ENCODE results near the gene NOS2. TPM values are rescaled to one million over a fixed set of nuclear protein-coding genes. Genes with fewer than 3 reads are reported as not detected.

Gene NOS2
- total RNA-seq, 1 donor from 2014 or later, result 0.12 TPM

GRCh38 chr17:27793906-27794569 lies 6.3 kb downstream of the NOS2 start:
- intact Hi-C loops (cut with micrococcal nuclease), result no loop called here
- ATAC-seq, result peak; percentile 15
- no peak for DNase-seq

GRCh38 chr17:27793168-27793905 lies 7.0 kb downstream of the NOS2 start:
- intact Hi-C loops (cut with micrococcal nuclease), result no loop called here
- DNase-seq (peak; percentile 64), ATAC-seq (peak; percentile 92)

GRCh38 chr17:27792095-27792494 lies 8.2 kb downstream of the NOS2 start:
- intact Hi-C loops (cut with micrococcal nuclease), result no loop called here

GRCh38 chr17:27788919-27789318 lies 11.4 kb downstream of the NOS2 start:
- ATAC-seq, result peak; percentile 58
- intact Hi-C loops (cut with micrococcal nuclease), result no loop called here
- DNase-seq, result peak; percentile 38

More at GRCh38 chr17:27792095-27792494, 8.2 kb downstream of the NOS2 start:
- DNase-seq (no peak), ATAC-seq (no peak)

GRCh38 chr17:27783440-27784350 lies 16.6 kb downstream of the NOS2 start:
- DNase-seq, result no peak
- no peak for ATAC-seq
- intact Hi-C loops (cut with micrococcal nuclease), result no loop called here

GRCh38 chr17:27782791-27783206 lies 17.5 kb downstream of the NOS2 start:
- DNase-seq (peak; percentile 64), ATAC-seq (peak; percentile 55)
- intact Hi-C loops (cut with micrococcal nuclease), result no loop called here

- intact Hi-C loops (cut with micrococcal nuclease), result no loop called here
- ATAC-seq, result no peak
- DNase-seq, result no peak
Observed at GRCh38 chr17:27780828-27781404, 19.4 kb downstream of the NOS2 start.

GRCh38 chr17:27780092-27780827 lies 20.1 kb downstream of the NOS2 start:
- intact Hi-C loops (cut with micrococcal nuclease), result no loop called here
- no peak for ATAC-seq
- no peak for DNase-seq

- intact Hi-C loops (cut with micrococcal nuclease), result no loop called here
- DNase-seq (no peak), ATAC-seq (no peak)
Observed at GRCh38 chr17:27778183-27778582, 22.1 kb downstream of the NOS2 start.

GRCh38 chr17:27776882-27777624 lies 23.3 kb downstream of the NOS2 start:
- intact Hi-C loops (cut with micrococcal nuclease), result no loop called here
- DNase-seq (no peak), ATAC-seq (no peak)

GRCh38 chr17:27771586-27771985 lies 28.7 kb downstream of the NOS2 start:
- no peak for DNase-seq
- intact Hi-C loops (cut with micrococcal nuclease), result no loop called here
- no peak for ATAC-seq

GRCh38 chr17:27770877-27771276 lies 29.5 kb downstream of the NOS2 start:
- intact Hi-C loops (cut with micrococcal nuclease), result no loop called here
- no peak for ATAC-seq
- no peak for DNase-seq

- intact Hi-C loops (cut with micrococcal nuclease), result no loop called here
- DNase-seq, result no peak
- ATAC-seq, result no peak
Observed at GRCh38 chr17:27768858-27769410, 31.4 kb downstream of the NOS2 start.

GRCh38 chr17:27766438-27766837 lies 33.9 kb downstream of the NOS2 start:
- ATAC-seq, result no peak
- intact Hi-C loops (cut with micrococcal nuclease), result no loop called here
- no peak for DNase-seq

GRCh38 chr17:27765353-27765752 lies 35.0 kb downstream of the NOS2 start:
- ATAC-seq (no peak), DNase-seq (no peak)
- intact Hi-C loops (cut with micrococcal nuclease), result no loop called here

GRCh38 chr17:27764589-27764988 lies 35.7 kb downstream of the NOS2 start:
- intact Hi-C loops (cut with micrococcal nuclease), result no loop called here
- ATAC-seq, result no peak

GRCh38 chr17:27762527-27763305 lies 37.6 kb downstream of the NOS2 start:
- no peak for DNase-seq
- intact Hi-C loops (cut with micrococcal nuclease), result no loop called here
- ATAC-seq, result no peak

More at GRCh38 chr17:27764589-27764988, 35.7 kb downstream of the NOS2 start:
- no peak for DNase-seq

Measured in left ventricle myocardium superior (tissue), 1 donor.